ENCODE data around the gene SPARCL1.

SPARCL1 gene

DNA sequence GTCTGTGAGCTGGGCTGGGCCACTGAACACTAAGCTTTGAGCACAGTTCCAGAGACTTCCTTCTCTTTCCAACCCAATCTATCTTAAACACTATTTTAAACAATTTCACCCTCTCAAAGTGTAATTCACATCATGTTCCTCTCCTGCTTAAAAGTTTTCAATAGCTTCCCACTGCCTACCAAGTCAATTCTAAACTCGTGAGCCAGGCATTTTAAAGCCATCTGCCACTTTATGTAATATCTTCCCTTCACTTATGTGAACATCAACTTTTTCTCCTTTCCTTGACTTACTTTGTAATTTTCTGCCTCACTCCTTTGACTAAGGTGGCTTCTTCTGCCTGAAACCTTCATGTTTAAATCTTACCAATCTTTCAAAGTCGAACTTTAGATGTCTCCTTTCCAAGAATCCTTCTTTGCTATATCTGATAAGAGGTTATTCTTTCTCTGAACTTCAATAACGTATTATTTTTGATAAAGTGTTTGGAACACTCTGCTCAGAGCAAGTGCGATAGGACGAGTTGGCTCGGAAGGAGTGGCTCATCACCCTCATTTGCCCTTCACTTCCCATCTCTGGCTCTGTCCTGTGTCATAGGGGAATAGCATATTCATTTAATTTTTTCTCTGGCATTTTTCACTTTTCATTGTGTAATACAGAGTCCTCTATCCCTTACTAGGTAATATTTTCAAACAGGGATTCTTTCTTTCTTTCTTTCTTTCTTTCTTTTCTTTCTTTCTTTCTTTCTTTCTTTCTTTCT lies 13.0 kb upstream of the SPARCL1 start:
- DNase-seq (ENCODE audit: low read depth in 1 of 2, low spot score in 1 of 2): no peak

DNA sequence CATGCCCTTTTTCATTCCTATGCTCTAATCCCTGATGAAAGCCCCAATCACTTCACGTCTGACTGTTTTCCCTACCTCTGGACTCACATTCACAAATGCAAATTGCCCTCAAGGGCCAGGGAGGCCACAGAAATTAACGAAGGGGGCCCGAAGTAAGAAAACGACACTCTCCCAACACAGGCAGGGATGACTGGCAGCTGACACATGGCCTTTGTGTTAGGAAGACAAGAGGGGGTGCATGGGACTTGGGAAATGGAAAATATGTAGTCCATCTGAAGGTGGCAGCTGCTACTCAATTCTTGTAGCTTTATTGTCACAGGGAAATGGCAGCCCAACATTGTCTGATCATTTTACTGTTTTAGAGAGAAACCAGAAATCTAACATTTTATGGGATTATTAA lies 12.3 kb upstream of the SPARCL1 start:
- DNase-seq (ENCODE audit: low read depth in 1 of 2, low spot score in 1 of 2): no peak

DNA sequence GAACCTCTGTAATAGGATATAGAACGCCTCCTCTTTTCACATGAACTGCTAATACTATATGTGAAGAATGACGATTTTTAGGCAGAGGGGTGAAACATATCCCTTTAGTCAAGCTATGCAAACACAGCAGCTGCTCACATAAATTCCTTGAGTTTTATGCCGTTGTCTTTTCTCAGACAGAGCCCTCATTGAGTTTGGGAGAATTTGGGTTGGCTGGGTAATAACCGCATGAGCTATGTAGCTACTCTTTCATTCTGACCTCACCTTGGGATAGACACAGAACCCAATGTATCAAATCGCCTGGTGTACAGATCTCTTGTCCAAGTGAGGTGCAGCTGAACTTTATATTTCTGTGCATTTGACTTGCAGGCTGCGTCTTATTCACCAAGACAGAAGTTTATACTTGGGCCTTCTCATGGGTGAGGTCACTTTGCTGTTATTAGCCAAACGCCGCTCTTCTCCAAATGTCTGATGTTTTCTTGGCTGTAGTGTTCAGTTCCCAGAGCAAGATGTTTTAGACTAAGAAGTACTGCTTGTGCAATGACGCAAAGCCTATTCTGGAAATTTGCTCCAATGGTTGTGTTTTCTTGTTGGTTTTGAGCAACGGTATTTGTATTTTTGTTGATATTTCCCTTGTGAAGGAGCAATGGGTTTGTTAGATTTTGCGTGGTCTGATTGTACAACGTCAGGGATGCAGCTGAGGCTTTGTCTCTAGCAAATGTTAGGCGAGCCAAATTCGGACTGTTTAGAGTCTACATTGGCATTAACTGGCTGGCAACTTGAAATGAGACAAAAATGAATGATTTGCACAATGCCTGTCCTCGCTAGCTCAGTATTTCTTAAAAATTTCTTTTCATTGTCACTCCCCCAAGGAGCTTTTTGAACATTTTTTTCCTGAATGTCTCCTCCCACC lies 11.2 kb upstream of the SPARCL1 start:
- DNase-seq (ENCODE audit: low read depth in 1 of 2, low spot score in 1 of 2): no peak

DNA sequence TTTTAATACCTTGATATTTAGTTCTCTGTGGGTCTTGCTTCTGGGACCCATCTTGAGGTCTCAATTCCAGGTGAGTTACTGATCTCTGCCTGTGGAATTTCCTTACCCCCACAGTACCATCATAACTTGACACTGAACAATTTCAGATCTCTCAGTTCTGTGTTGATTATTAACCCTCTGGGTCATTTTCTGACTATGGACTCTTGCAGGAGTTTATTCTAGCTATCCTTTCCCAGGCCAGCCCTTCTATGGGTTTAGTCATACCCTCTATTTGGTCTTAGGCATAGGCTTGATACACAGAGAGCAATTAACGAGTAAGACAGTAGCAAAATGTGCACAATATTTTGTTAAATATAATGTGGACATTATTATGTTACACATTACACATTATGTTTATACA lies 3.7 kb upstream of the SPARCL1 start:
- DNase-seq (ENCODE audit: low read depth in 1 of 2, low spot score in 1 of 2): no peak

DNA sequence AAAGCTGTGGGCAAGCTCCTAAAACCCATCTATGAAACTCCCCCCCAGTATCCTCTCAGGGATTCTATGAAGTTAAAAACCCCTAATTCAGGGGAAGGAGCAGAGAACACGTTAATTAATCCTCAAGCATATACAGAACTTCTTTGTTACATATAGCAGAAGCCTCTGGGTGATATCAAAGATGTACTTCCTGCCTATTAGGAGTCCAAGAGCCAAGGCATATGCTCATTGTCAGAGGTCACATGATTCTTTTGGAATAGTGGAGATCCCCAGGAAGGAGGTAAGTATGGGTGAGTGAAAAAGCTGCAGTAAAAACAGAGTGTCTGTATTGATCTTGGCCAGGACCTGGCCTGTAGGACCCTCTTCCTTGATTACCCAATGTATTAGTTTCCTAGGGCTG lies 2.9 kb upstream of the SPARCL1 start:
- DNase-seq (ENCODE audit: low read depth in 1 of 2, low spot score in 1 of 2): no peak

DNA sequence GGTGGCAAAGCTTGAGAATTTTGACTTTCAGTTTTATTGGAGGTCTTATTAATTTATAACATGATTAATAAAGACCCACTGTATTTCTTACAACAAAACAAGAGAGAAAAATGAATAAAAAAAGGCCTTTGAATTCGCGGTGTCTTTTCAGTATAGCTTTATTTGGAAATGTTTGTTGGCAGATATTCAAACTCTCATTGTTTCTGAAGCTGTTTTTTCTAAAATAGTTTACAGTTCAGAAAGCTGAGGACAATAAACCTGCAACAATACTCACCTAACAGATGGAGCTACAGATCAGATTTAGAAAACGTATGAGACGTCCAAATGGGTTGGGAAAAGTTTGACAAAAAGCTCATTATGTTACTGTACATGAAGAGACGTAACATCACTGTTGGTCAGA lies 2.4 kb upstream of the SPARCL1 start:
- no peak for DNase-seq (ENCODE audit: low read depth in 1 of 2, low spot score in 1 of 2)

DNA sequence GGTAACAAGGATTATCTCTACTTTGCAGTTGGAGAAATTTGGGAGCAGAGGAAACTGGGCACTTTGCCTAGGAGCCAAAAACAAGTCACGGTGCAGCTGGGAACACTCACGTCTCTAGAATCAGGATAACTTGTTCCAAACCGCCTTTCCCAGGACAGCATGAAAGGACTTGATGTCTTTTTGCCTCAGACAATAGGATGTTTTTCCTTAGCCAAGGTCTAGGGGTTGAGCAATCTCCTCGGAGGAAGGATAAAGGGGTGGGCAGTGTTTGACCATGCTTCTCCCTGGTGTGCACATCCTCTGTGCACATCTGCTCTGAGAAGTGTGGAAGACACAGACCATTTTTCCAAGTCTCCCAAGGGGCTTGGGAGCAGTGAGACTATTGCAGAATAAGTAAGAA lies 1.7 kb upstream of the SPARCL1 start:
- no peak for DNase-seq (ENCODE audit: low read depth in 1 of 2, low spot score in 1 of 2)

DNA sequence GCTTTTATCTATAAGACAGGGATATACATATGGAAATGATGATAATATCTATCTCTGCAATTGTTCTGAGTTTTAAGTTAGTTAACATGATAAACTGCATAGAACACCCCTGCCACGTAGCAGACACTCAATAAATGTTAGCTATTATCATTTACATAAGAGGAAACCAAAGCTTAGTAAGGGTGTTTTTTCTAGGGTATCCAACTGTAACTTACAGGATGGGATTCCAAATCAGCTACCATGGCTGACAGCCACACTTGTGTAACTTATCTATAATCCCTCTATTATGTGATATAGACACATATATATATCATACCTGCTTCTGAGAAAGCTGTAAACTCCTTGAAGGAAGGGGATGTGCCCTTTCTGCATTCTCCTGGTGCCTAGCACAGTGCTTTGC lies 1.1 kb upstream of the SPARCL1 start:
- no peak for DNase-seq (ENCODE audit: low read depth in 1 of 2, low spot score in 1 of 2)

DNA sequence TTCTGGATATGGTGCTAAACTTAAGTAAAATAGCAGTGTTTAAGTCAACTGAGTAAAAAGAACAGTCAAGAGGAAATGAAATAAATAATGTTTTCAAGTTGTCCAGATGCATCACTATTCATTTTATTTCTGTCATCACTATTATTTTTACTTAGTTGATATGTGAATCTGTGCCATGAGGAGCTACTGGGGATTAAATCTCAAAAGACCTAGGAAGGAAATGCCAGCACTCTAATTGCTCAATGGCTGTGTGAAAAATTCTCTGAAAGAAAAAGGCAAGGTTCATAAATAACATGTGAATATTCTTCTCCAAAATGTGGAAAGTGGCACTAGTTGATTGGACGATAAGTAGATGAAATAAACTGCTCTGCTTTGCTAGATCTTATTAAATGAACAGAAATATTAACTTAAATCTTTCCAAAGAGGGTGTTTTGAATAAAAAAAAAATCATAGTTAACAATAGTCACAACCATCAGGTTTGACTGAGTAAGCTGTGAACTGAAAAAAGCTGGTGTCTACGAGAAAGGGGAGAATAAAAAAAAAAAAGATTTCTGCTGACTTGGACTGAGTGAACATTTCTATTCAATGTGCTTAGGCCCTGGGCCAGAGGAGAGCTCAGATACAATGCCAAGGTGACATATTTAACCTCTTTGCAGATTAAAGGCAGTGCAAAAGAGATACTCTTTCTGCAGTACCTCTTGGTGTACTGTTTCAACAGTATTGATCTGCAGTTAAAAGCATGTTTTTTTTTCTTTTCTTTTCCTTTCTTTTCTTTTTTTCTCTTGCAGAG lies 1.6 kb downstream of the SPARCL1 start:
- DNase-seq (ENCODE audit: low read depth in 1 of 2, low spot score in 1 of 2): no peak

DNA sequence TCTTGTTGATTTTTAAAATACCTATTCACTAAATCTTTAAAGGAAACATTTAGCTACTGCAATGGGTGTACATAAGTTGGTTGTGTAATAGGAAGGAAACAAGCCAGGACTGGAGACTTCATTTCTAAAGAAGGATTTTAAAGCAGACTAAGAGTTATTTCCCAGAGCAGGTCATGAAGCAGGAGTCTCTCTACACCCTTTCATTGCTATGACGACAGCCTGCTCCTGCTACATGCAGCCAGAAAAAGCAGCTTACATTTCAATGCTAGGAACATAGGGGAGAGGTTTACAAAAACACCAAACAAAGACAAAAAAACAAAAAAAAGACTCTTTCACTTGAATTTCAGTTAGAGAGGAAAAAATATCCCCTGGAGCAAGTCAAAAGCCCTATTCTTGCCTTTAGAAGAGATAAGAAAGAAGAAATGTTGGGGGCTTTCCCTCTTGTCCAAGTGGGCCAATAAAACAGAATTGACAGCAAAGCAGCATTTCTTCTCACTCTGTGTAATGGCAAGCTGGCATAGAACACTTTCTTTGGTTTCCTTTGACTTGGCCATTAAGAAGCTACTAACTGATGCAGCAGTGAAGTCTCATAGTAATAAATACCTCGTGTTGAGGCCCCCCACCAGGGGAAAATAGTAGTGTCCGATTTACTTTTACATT lies 3.4 kb downstream of the SPARCL1 start:
- no peak for DNase-seq (ENCODE audit: low read depth in 1 of 2, low spot score in 1 of 2)

DNA sequence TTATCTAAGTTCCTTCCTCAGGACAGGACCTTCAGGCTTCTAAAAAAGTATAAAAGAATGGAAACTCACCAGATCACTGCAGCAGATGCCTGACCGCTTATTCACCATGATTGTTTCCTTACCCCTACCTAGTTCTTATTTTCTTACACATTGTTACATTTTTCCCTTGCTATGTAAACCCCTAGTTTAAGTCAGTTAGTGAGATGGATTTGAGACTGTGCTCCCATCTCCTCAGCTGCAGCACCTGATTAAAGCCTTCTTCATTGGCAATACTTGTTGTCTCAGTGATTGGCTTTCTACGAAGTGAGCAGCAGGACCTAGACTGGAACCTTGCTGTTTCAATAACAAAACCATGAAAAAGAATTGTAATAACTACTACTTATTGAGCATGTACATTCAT lies 4.7 kb downstream of the SPARCL1 start:
- no peak for DNase-seq (ENCODE audit: low read depth in 1 of 2, low spot score in 1 of 2)

DNA sequence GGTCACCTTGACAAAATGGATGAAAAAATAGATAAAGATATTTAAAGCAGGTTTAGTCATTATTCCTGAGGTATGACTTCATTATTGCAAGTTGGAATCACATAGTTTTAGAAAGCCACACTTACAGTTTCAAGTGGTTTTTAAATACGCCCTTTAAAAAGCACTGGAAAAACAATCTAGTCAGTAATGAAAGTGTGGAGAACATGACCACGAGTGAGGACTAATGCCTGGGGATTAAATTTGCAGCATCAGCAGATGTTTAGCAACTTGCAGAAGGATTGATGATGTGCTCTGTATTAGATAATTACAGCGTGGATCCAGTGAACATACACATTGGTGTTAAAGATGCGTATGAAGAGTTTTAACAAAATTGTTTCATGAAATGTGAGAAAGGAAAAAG lies 5.9 kb downstream of the SPARCL1 start:
- no peak for DNase-seq (ENCODE audit: low read depth in 1 of 2, low spot score in 1 of 2)

DNA sequence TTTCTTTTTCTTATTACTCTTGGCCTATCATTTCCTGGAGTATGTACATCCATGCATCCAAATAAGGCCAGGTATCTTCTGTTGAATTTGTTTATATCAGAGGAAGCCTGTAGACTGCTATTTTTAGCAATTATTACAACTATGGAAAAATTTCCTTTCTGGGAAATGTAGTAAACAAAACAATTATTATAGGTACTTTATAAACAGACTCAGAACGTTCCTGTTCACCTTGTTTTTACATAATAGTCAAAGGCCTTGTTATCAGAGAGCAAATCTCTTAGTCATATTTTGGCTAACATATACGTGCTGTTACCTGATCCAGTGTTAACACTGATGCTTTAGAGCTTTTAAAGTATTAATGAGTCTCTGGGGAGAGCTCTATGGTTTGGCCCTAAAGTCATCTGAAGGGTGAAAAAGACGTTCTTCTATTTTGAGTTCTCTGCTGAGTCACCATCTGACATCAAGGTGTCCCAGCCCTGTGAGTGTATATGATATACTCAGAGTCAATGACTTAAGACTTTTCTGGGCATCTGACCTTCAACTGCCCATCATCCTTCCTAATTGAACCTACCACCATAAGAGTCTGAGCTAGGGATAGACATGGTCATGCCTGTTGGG lies 7.3 kb downstream of the SPARCL1 start:
- DNase-seq (ENCODE audit: low read depth in 1 of 2, low spot score in 1 of 2): no peak

DNA sequence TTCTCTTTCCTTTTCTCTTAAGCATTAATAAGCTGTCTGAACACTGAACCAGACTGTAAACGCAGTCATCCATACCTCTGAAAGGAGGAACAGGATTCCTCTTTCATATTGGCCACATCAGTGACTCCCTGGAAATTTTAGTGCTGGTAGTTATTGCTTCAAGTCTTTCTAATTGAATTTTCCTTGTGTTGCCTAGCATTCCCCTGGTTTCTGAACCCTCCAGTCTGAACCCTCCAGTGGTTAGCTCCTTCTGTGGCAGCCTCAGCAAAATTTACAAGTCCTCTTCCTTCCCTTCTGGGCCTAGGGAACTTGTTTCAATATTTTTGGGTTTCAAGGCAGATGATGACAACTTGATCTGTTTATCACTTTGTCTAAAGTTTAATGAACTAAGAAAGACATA lies 7.9 kb downstream of the SPARCL1 start:
- no peak for DNase-seq (ENCODE audit: low read depth in 1 of 2, low spot score in 1 of 2)

DNA sequence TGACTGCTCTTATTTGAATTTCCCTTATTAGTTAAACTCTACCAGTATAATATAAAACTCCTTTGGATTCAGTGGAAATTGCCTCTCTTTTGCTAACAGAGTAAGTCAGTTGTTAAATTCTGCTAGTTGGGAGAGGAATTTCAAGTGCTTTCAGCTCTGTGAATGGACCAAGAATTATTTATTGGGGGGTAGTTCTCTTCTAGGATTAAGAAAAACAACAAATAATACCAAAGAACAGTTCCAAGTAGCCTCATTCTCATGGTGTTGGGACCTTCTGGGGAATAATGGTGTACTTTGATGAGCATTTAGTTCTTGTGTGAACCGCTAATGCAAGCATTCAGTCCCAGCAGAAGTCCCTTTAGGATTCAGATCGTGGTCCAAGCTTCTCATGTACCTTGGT lies 11.6 kb downstream of the SPARCL1 start:
- DNase-seq (ENCODE audit: low read depth in 1 of 2, low spot score in 1 of 2): no peak

DNA sequence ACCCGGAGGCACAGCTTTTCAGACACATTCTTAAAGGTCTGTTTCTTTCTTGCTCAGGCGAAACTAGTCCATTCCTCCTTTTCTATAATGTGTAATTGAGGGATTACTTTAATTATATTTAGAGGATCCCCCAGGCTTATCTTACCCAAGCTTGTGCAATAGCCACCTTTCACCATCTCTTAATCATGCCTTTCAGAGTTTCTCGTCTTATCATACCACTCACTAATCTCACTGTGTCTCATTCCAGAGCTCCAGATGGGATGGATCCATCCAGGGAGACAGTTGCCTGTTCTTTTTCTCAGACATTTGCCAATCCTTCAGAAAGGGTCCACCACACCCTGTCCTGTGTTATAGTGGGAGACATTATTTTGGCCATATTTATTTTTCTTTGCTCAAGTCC lies 12.5 kb downstream of the SPARCL1 start:
- DNase-seq (ENCODE audit: low read depth in 1 of 2, low spot score in 1 of 2): no peak

DNA sequence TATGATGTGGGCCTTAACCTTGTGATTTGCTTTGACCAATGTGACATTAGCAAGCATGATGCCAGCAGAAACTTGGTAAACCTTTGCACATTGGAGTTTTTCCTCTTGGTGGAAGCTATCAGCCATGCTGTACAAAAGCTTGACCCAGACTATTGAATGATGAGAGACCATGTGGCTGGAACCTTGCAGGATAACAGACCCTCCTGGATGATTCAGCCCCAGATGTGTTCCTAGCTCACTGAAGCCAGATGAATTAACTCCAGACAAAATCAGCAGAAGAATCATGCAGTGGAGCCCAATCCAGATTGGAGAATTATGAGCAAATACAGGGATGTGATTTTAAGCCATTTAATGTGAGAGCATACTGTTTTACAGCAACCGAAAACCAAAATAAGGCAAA lies 16.8 kb downstream of the SPARCL1 start:
- no peak for DNase-seq (ENCODE audit: low read depth in 1 of 2, low spot score in 1 of 2)

DNA sequence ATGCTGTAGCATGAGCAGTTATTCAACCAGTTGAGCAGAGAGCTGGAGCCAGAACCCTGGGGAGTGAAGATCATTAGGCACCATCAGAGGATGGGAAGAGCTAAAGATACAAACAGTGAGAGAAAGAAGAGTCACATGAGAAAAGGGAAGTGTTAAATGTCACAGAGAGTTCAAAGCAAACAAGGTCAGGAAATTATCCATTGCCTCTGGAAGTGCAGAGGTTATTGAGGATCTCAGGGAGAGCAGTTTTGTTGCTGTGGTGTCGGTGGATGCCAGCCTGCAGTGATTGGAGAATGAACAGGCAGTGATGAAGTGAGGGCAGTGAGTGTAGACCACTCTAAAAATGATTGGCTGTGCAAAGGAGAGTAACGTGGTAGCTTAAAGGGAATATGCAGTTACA lies 17.7 kb downstream of the SPARCL1 start:
- DNase-seq (ENCODE audit: low read depth in 1 of 2, low spot score in 1 of 2): no peak

DNA sequence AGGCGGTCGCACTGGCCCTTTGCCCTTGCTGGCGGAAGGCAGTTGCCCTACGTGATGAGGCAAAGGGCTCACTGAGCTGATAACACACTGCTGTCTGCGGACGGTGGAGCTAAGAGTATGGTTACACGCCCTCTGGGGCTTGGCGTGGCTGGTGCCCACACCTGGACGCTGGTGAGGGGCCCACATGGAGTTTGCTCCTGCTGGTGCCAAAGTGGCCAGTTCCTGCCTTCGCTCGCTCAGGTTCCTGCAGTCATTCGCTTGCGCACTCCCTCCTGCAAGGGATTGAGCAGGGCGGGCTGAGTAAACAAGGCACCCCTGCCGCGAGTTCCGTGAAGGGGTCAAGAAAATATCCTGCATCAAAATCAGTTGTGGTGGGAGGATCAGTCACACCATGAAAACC lies 18.4 kb downstream of the SPARCL1 start:
- DNase-seq (ENCODE audit: low read depth in 1 of 2, low spot score in 1 of 2): no peak

DNA sequence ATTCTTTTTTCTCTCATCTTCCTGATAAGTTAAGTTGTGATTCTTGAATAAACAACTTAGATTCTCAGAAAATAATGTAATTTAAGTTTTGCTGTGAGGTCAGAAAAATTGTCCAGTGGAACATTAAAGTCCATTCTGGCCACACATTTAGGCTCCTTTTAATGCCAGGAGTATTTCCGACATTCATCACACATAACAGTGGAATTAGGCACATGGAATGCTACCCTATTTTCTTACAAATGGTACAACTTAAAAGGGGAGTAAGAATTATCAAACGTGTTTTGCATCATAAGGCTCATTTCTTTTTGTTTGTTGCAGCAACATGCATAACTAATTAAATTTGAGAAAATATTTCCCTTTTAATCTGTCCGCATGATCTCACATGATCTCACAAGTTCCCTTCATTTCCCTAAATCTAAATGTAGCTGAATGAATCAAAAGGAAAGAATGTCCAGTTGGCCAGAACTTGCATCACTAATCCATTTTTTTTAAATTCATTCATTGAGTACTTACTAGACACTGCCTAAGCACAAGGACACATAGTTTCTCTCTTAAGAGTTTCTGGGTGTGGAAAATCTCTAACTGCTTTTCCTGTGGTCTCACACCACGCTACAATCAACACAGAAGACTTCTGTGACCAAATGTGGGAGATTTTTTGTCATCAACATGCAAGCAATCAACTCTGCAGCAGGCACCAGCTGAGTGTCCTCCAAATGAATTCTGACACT lies 22.0 kb downstream of the SPARCL1 start:
- DNase-seq (ENCODE audit: low read depth in 1 of 2, low spot score in 1 of 2): no peak

Data from activated CD4-positive, alpha-beta T cell treated with anti-CD3 and anti-CD28 coated beads, Interleukin-2, amount 50 U/mL, for 24 hours (primary cell).